T-helper 1 cell treated with Interleukin-12 subunit alpha and Interleukin-12 subunit beta and Interleukin-4 antibody, amounts not matched to agents 30 ng/mL and 1 ng/mL, for 36 hours (primary cell): ENCODE measurements around the gene COQ3. TPM values are rescaled to one million over a fixed set of nuclear protein-coding genes. Genes with fewer than 3 reads are reported as not detected.

Experiments used
- intact Hi-C: fragments of 100-400 bp; cut with micrococcal nuclease; formaldehyde crosslinking; loops from one replicate; pipeline ENCODE4 v1.15.1; 2024
- total RNA-seq: library from RNA; stranded (reverse); gene quantifications from 2 replicates; pipeline ENCODE4 v1.2.3, GENCODE V29; 2022

The COQ3 gene
- total RNA-seq: 7.0 and 7.4 TPM in 2 replicates

- intact Hi-C loops: loop anchor here (1.0 kb wide), 5 partner anchors 31 to 448 kb away; partner anchors contain the start of genes CCNC and PNISR
Observed at GRCh38 chr6:99393698-99394531, at the start of gene COQ3. Gene COQ3 (minus strand): TSS chr6:99394195. CDS start chr6:99394179, 16 bp downstream.

- intact Hi-C loops: loop anchor here (1.0 to 2.0 kb wide), 4 partner anchors 8 to 312 kb away; partner anchors contain the start of genes CCNC and USP45
Observed at GRCh38 chr6:99434702-99435530, 40.9 kb upstream of the COQ3 start.

GRCh38 chr6:99432877-99433276, 38.9 kb upstream of the COQ3 start:
- intact Hi-C loops: no loop called here

GRCh38 chr6:99431901-99432300, 37.9 kb upstream of the COQ3 start:
- intact Hi-C loops: no loop called here

- intact Hi-C loops: loop anchor here (1.0 to 5.0 kb wide), 3 partner anchors 7 to 319 kb away; partner anchors contain the start of gene FAXC
Observed at GRCh38 chr6:99427988-99428387, 34.0 kb upstream of the COQ3 start.

GRCh38 chr6:99426451-99426757, 32.4 kb upstream of the COQ3 start:
- intact Hi-C loops: loop anchor here (2.0 to 5.0 kb wide), 2 partner anchors 79 to 320 kb away; partner anchors contain the start of gene FAXC

- intact Hi-C loops: loop anchor here (1.0 to 5.0 kb wide), 10 partner anchors 32 to 1455 kb away; partner anchors contain the start of genes ASCC3, CCNC, COQ3 and FAXC
Observed at GRCh38 chr6:99425647-99426450, 31.9 kb upstream of the COQ3 start.

GRCh38 chr6:99424761-99425646, 31.0 kb upstream of the COQ3 start, which contains the start of gene PNISR:
Gene PNISR (minus strand): TSS chr6:99425308. CDS start chr6:99414659, 10,649 bp downstream.
- intact Hi-C loops: loop anchor here (1.0 to 5.0 kb wide), 9 partner anchors 31 to 1456 kb away; partner anchors contain the start of genes ASCC3, CCNC, COQ3 and FAXC

- intact Hi-C loops: loop anchor here (2.0 kb wide), 2 partner anchors 477 to 1457 kb away; partner anchors contain the start of genes ASCC3 and FBXL4
Observed at GRCh38 chr6:99424022-99424421, 30.0 kb upstream of the COQ3 start.

GRCh38 chr6:99422912-99423311, 28.9 kb upstream of the COQ3 start:
- intact Hi-C loops: no loop called here

- intact Hi-C loops: no loop called here
Observed at GRCh38 chr6:99416892-99417767, 23.1 kb upstream of the COQ3 start.

GRCh38 chr6:99416226-99416625, 22.2 kb upstream of the COQ3 start:
- intact Hi-C loops: no loop called here

- intact Hi-C loops: no loop called here
Observed at GRCh38 chr6:99415446-99415845, 21.5 kb upstream of the COQ3 start.

GRCh38 chr6:99412065-99412464, 18.1 kb upstream of the COQ3 start:
- intact Hi-C loops: no loop called here

GRCh38 chr6:99409672-99410071, 15.7 kb upstream of the COQ3 start:
- intact Hi-C loops: no loop called here

- intact Hi-C loops: no loop called here
Observed at GRCh38 chr6:99407076-99407475, 13.1 kb upstream of the COQ3 start.

GRCh38 chr6:99402448-99402847, 8.5 kb upstream of the COQ3 start:
- intact Hi-C loops: no loop called here

- intact Hi-C loops: no loop called here
Observed at GRCh38 chr6:99397287-99397686, 3.3 kb upstream of the COQ3 start.

- intact Hi-C loops: loop anchor here (1.0 kb wide), 1 partner anchor 59 kb away; no protein-coding TSS in a partner anchor
Observed at GRCh38 chr6:99393366-99393697, 663 bp downstream of the COQ3 start.
